Activated CD4-positive, alpha-beta T cell treated with anti-CD3 and anti-CD28 coated beads, Interleukin-2, amount 10 ng/mL, durations not matched to agents 7 days and 5 days (primary cell): ENCODE data around the gene ACAP2. TPM values are rescaled to one million over a fixed set of nuclear protein-coding genes. Genes with fewer than 3 reads are reported as not detected.
"Not testable (repeated sequence)": the region's sequence is repeated elsewhere in the genome, so short reads cannot be mapped to it uniquely, and the experiment has no call there.

Source experiments
- CTCF ChIA-PET: fragments of 350-600 bp; sonication (Branson Sonifier 250); formaldehyde crosslinking; loops from one replicate; lab custom pipeline; 2021; ENCODE audit warnings: antibody characterized with exemption; lab: Charles Lee
- POLR2A ChIA-PET: fragments of 350-600 bp; sonication (Branson Sonifier 250); formaldehyde crosslinking; loops from one replicate; lab custom pipeline; 2021; ENCODE audit warnings: antibody characterized with exemption; lab: Charles Lee
- DNase-seq: peaks from one replicate; pipeline ENCODE4 v3.0.0-alpha.2; 2020
- H3K27ac Mint-ChIP-seq: one replicate; pipeline ENCODE4 v1.8.0; 2021; ENCODE audit warnings: mild to moderate bottlenecking, moderate library complexity, mixed read lengths
- H3K27me3 Mint-ChIP-seq: one replicate; pipeline ENCODE4 v1.8.0; 2021; ENCODE audit warnings: mixed read lengths
- H3K36me3 Mint-ChIP-seq: one replicate; pipeline ENCODE4 v1.8.0; 2021; ENCODE audit warnings: low read depth, mixed read lengths
- H3K4me1 Mint-ChIP-seq: one replicate; pipeline ENCODE4 v1.8.0; 2021; ENCODE audit warnings: mixed read lengths
- H3K4me3 Mint-ChIP-seq: one replicate; pipeline ENCODE4 v1.8.0; 2021; ENCODE audit warnings: mild to moderate bottlenecking, moderate library complexity, mixed read lengths
- H3K9me3 Mint-ChIP-seq: one replicate; pipeline ENCODE4 v1.8.0; 2021; ENCODE audit warnings: mixed read lengths
- total RNA-seq, 2 experiments: library from RNA; stranded (reverse); gene quantifications; one replicate each; pipeline ENCODE4 v1.2.3, GENCODE V29; 2021

ACAP2 gene
- total RNA-seq, 2 experiments from 2014 or later = 71.1 to 79.1 TPM

DNA sequence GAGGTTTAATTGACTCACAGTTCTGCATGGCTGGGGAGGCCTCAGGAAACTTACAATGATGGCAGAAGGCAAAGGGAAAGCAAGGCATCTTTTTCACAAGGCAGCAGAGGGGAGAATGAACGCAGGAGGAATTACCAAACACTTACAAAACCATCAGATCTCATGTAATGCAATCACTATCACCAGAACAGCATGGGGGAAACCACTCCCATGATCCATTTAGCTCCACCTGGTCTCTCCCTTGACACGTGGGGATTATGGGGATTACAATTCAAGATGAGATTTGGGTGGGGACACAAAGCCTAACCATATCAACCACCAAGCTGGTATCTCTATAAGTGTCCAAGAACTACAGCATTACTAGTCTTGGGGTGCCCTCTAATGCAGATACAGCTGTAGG lies 85.0 kb downstream of the ACAP2 start:
- H3K4me1 Mint-ChIP-seq, DNase-seq, CTCF ChIA-PET, H3K9me3 Mint-ChIP-seq, POLR2A ChIA-PET, H3K4me3 Mint-ChIP-seq, H3K27me3 Mint-ChIP-seq, H3K27ac Mint-ChIP-seq: not testable (repeated sequence)
- H3K36me3 Mint-ChIP-seq = peaks cover 58% of the 10 kb centered on the region

DNA sequence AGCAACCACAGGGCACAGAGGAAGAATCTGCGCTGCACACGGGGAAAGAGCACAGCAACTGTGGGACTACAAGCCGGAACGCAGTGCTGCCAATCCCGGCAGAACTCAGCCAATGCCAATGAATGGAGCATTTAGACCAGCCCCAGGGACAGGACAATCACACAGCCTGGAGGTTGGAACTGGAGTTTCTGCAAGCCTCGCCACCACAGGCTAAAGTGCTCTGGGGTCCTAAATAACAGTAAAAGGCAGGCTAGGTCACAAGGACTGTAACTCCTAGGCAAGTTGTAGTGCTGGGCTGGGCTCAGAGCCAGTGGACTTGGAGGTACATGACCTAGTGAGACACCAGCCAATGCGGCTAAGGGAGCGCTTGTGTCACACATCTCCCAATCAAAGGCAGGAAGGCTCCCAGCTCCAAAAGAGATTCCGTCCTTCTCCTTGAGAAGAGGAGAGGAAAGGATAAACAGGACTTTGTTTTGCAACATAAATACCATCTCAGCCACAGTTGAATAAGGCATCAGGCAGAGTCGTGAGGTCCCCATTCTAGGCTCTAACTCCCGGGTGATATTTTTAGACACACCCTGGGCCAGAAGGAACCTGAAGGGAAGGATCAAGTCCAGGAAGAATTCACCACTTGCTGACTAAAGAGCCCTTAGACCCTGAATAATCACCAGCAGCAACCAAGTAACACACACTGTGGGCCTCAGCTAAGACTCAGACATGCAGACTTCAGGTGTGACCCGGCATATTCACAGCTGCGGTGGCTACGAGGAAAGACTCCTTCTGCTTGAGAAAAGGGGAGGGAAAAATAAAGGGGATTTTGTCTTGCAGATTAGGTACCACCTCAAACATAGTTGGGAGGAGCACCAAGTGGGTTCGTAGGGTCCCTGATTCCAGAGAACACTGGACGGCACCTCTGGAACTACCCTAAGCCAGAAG lies 86.4 kb downstream of the ACAP2 start:
- ChIA-PET POLR2A (no interaction called here), CTCF (no interaction called here)
- no peak overlapping the region for H3K4me3 Mint-ChIP-seq
- H3K36me3 Mint-ChIP-seq = peaks cover 48% of the 10 kb centered on the region
- no peak for DNase-seq
- H3K4me1 Mint-ChIP-seq = peaks cover 4% of the 10 kb centered on the region
- peaks cover 7% of the 10 kb centered on the region for H3K9me3 Mint-ChIP-seq
- no peak overlapping the region for H3K27ac Mint-ChIP-seq
- H3K27me3 Mint-ChIP-seq = no peaks in the 10 kb centered on the region

DNA sequence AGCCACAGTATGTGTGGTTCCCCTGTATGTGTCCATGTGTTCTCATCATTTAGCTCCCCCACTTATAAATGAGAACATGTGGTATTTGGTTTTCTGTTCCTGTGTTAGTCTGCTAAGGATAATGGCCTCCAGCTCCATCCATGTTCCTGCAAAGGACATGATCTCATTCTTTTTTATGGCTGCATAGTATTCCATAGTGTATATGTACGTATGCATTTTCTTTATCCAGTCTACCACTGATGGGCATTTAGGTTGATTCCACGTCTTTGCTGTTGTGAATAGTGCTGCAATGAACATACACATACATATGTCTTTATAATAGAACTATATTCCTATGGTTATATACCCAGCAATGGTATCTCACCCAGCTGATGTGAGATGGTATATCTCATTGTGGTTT lies 88.8 kb downstream of the ACAP2 start:
- H3K27me3 Mint-ChIP-seq, DNase-seq, H3K27ac Mint-ChIP-seq, H3K9me3 Mint-ChIP-seq, POLR2A ChIA-PET, H3K4me1 Mint-ChIP-seq, H3K4me3 Mint-ChIP-seq: not testable (repeated sequence)
- H3K36me3 Mint-ChIP-seq = peaks cover 34% of the 10 kb centered on the region
- CTCF ChIA-PET = interaction anchor here (0.6 kb wide), 1 partner anchor 13 kb away, joined by 3 read pairs; no protein-coding TSS in a partner anchor

DNA sequence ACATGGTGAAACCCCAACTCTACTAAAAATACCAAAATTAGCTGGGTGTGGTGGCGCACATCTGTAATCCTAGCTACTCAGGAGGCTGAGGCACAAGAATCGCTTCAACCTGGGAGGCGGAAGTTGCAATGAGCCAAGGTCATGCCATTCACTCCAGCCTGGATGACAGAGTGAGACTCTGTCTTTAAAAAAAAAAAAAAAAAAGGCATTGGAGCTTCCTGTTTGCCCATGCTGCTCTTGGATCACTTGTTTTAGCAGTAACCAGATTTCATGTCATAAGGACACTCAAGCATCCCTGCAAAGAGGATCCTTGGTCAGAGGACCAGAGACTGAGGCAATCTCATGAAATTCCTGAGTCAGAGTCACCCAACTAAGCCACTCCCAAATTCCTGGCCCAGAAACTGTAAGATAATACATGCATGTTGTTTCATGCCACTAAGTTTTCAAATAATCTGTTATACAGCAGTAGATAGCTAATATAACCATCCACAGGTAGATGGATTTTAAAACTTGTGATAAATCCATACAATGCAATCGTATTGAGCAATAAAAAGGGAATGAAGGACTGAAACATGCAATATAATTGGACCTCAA lies 89.8 kb downstream of the ACAP2 start:
- POLR2A ChIA-PET = no interaction called here
- no peaks in the 10 kb centered on the region for H3K27me3 Mint-ChIP-seq
- no peak overlapping the region for H3K4me3 Mint-ChIP-seq
- no peak overlapping the region for H3K27ac Mint-ChIP-seq
- H3K36me3 Mint-ChIP-seq = peaks cover 40% of the 10 kb centered on the region
- CTCF ChIA-PET = interaction anchor here (0.6 kb wide), 1 partner anchor 9 kb away, joined by 3 read pairs; no protein-coding TSS in a partner anchor
- H3K4me1 Mint-ChIP-seq = peaks cover 4% of the 10 kb centered on the region
- H3K9me3 Mint-ChIP-seq = no peaks in the 10 kb centered on the region
- no peak for DNase-seq

DNA sequence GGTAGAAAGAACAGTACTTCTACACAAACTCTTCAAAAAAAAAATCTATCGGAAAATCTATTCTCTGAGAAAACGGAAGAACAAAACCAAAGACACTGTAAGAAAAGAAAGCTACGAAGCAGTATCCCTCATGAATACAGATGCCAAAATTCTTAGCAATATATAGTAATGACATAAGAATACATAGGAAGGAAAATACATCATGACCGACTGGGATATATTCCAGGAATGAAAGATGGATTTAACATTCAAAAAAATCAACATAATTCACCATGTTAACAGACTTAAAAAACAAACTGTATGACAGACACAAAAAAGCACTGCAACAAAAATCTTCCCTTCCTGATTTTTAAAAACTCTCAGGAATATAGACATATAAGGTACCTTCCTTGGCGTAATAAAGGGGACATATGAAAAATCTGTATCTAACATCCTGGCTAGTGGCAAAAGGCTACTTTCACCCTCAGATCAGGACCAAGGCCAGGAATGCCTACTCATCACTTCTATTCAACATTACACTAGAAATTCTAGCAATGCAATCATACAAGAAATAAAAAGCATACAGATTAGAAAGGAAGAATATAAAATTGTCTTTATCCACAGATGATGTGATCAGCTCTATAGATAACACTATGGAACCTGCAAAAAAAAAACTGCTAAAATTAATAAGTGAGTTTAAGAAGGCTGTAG lies 94.2 kb downstream of the ACAP2 start:
- no peak for DNase-seq
- H3K27me3 Mint-ChIP-seq = no peaks in the 10 kb centered on the region
- no peak overlapping the region for H3K27ac Mint-ChIP-seq
- peaks cover 4% of the 10 kb centered on the region for H3K4me1 Mint-ChIP-seq
- ChIA-PET POLR2A (no interaction called here), CTCF (no interaction called here)
- no peaks in the 10 kb centered on the region for H3K9me3 Mint-ChIP-seq
- peaks cover 18% of the 10 kb centered on the region for H3K36me3 Mint-ChIP-seq
- no peak overlapping the region for H3K4me3 Mint-ChIP-seq

DNA sequence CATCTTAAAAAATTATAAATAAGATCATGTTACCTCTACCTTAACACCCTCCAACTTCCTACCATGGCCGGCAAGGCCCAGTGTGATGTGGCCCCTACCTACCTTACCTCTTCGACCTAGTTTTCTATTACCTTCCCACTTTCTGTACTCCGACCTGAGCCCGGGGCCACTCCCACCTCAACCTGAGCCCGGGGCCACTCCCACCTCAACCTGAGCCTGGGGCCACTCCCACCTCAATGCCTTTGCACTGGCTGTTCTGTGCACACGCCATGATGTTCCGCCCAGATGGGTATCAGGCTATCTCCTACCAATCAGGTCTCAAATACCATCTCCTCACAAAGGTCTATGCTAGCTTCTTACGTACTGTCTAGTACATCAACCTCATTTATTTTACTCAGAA lies 105.1 kb downstream of the ACAP2 start:
- no peak for DNase-seq
- ChIA-PET POLR2A (no interaction called here), CTCF (no interaction called here)
- peaks cover 2% of the 10 kb centered on the region for H3K4me1 Mint-ChIP-seq
- no peaks in the 10 kb centered on the region for H3K9me3 Mint-ChIP-seq
- H3K36me3 Mint-ChIP-seq = peaks cover 37% of the 10 kb centered on the region
- H3K27me3 Mint-ChIP-seq = no peaks in the 10 kb centered on the region
- no peak overlapping the region for H3K27ac Mint-ChIP-seq
- no peak overlapping the region for H3K4me3 Mint-ChIP-seq

DNA sequence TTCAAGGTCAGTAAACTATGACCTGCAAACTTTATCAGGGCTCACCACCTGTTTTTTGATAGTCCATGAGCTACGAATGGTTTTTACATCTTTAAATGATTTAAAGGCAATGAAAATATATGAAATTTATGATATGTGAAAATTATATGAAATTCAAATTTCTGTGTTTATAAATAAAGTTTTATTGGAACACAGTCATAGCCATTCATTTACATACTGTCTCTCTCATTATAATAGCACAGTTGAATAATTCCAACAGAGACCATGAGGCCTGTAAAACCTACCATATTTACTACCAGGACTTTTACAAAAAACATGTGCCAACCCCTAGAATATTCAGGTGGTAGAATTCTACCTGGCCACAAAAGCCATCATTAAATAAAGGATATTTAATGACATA lies 107.9 kb downstream of the ACAP2 start:
- H3K9me3 Mint-ChIP-seq = no peaks in the 10 kb centered on the region
- no peak overlapping the region for H3K27ac Mint-ChIP-seq
- no peaks in the 10 kb centered on the region for H3K4me1 Mint-ChIP-seq
- H3K27me3 Mint-ChIP-seq = no peaks in the 10 kb centered on the region
- peaks cover 38% of the 10 kb centered on the region for H3K36me3 Mint-ChIP-seq
- ChIA-PET POLR2A (interaction anchor here (0.6 kb wide), 1 partner anchor 15 kb away, joined by 3 read pairs; no protein-coding TSS in a partner anchor), CTCF (no interaction called here)
- DNase-seq = no peak
- no peak overlapping the region for H3K4me3 Mint-ChIP-seq

DNA sequence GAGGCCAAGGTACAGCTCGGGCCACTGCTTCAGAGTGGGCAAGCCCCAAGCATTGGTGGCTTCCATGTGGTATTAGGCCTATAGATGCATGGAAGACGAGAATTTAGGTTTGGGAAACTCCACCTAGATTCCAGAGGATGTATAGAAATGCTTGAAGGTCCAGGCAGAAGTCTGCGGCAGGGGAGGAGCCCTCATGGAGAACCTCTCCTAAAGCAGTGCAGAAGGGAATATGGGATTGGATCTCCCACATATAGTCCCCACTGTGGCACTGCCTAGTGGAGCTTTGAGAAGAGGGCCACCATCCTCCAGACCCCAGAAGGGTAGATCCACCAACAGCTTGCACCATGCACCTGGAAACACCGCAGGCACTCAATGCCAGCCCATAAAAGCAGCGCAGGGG lies 123.8 kb downstream of the ACAP2 start:
- POLR2A ChIA-PET = no interaction called here
- H3K4me3 Mint-ChIP-seq = no peak overlapping the region
- CTCF ChIA-PET = interaction anchor here (1.7 kb wide), 1 partner anchor 75 kb away, joined by 4 read pairs; no protein-coding TSS in a partner anchor
- H3K27me3 Mint-ChIP-seq = no peaks in the 10 kb centered on the region
- DNase-seq = no peak
- peaks cover 26% of the 10 kb centered on the region for H3K9me3 Mint-ChIP-seq
- peaks cover 8% of the 10 kb centered on the region for H3K4me1 Mint-ChIP-seq
- no peak overlapping the region for H3K27ac Mint-ChIP-seq
- H3K36me3 Mint-ChIP-seq = peaks cover 50% of the 10 kb centered on the region

DNA sequence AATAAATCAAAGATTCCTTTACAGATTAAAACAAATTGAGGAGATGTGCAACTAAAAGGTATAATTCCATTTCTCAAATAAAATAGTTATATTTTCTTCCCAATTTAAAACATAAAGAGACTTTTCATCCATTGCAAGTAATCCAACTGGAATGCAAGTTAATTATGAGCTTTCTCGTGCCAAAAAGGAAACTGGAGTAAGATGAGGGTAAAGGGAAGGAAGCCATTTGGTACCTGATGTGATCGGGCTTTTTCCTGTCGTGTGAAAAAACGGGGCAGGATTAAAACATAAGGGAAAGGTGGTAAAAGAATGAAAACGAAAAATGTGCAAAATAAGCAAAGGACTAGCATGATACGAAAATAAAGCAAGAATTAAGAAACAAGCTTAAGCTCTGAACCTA lies 130.1 kb downstream of the ACAP2 start:
- H3K36me3 Mint-ChIP-seq = peaks cover 4% of the 10 kb centered on the region
- H3K4me3 Mint-ChIP-seq = no peak overlapping the region
- no peaks in the 10 kb centered on the region for H3K27me3 Mint-ChIP-seq
- CTCF ChIA-PET = no interaction called here
- no peak overlapping the region for H3K27ac Mint-ChIP-seq
- H3K4me1 Mint-ChIP-seq = no peaks in the 10 kb centered on the region
- no peak for DNase-seq
- POLR2A ChIA-PET = no interaction called here
- no peaks in the 10 kb centered on the region for H3K9me3 Mint-ChIP-seq

DNA sequence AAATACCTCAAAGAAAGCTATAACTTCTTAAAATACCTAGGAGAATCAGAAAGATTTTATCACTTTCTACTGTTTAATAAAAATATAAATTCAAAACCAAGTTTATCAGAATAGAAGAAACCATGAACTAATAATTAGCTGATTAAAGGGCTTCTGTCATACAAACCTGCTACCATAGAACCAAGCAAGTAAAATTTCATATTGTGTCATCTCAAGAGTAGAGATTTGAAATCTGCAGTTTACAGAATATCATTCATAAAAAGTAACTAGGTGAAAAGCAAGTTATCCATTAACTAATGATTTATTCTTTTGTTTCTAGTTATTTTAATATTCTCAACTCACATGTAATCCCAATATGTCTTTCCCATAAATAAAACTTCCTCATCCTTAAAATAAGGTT lies 135.1 kb downstream of the ACAP2 start:
- CTCF ChIA-PET = interaction anchor here (0.7 to 1.4 kb wide), 2 partner anchors 14 to 37 kb away, joined by 3 to 7 read pairs; partner anchors contain the start of gene XXYLT1
- Mint-ChIP-seq H3K4me3 (no peak overlapping the region), H3K36me3 (peaks cover 18% of the 10 kb centered on the region), H3K27ac (no peak overlapping the region), H3K9me3 (no peaks in the 10 kb centered on the region), H3K27me3 (no peaks in the 10 kb centered on the region), H3K4me1 (no peaks in the 10 kb centered on the region)
- POLR2A ChIA-PET = no interaction called here
- no peak for DNase-seq

DNA sequence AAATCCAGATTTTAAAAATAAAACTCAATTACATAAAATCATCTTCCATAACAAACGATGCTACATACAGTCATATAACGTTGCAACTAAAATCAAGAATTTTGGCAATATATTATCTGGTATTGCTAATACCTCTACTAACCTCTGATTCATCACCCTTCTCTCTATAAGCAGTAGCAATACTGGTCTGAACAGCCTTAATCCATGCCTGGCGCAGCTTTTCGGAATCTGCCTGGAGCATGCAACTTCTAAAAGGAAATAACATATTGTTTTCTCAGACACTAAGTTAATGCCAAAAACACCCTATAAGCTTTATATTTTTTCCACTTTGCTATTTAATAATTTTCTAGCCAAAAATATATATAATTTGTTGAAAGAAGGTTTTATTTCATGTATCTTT lies 136.5 kb downstream of the ACAP2 start:
- no peak overlapping the region for H3K27ac Mint-ChIP-seq
- ChIA-PET CTCF (interaction anchor here (0.6 to 1.6 kb wide), 2 partner anchors 37 to 238 kb away, joined by 3 read pairs; no protein-coding TSS in a partner anchor), POLR2A (no interaction called here)

DNA sequence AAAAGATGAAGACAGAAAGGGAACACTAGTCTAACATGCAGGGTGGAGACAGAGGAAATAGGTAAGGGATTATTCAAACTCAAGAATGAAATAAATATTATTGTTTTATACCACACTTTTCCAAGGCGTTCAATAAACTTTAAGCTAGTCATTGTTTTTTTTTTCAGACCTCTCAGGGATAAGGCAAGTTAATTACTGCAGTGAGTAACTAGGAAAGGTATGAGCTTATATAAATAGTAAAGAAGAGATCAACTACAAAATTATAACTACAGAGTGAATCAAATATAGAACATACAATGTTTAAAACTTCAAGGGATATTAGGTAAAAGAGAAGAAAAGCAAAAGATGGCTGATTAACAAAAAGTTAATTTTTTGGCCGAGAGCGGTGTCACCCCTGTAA lies 140.4 kb downstream of the ACAP2 start:
- CTCF ChIA-PET = interaction anchor here (0.6 to 1.4 kb wide), 2 partner anchors 14 to 32 kb away, joined by 3 to 9 read pairs; no protein-coding TSS in a partner anchor
- Mint-ChIP-seq H3K4me3 (no peak overlapping the region), H3K4me1 (peaks cover 3% of the 10 kb centered on the region), H3K27ac (no peak overlapping the region), H3K36me3 (peaks cover 44% of the 10 kb centered on the region), H3K9me3 (no peaks in the 10 kb centered on the region), H3K27me3 (no peaks in the 10 kb centered on the region)
- no peak for DNase-seq
- POLR2A ChIA-PET = no interaction called here

More for the DNA sequence above, 136.5 kb downstream of the ACAP2 start:
- Mint-ChIP-seq H3K9me3 (no peaks in the 10 kb centered on the region), H3K4me3 (no peak overlapping the region), H3K27me3 (no peaks in the 10 kb centered on the region), H3K4me1 (no peaks in the 10 kb centered on the region), H3K36me3 (peaks cover 26% of the 10 kb centered on the region)
- DNase-seq = no peak
